GM12874 (cell line): ENCODE measurements around the gene FAM186B.

Experiments used
- TF ChIP-seq, protein P1 (sequence below): IDR thresholded peaks from 2 replicates; pipeline ENCODE4 v1.5.1; 2011; ENCODE audit warnings: low read depth, mild to moderate bottlenecking, control low read depth, low read length, moderate library complexity; ENCODE audit not compliant: insufficient read depth

The FAM186B gene

GRCh38 chr12:49557917-49558215 lies 47.6 kb downstream of the FAM186B start:
- TF ChIP-seq, protein P1, sequence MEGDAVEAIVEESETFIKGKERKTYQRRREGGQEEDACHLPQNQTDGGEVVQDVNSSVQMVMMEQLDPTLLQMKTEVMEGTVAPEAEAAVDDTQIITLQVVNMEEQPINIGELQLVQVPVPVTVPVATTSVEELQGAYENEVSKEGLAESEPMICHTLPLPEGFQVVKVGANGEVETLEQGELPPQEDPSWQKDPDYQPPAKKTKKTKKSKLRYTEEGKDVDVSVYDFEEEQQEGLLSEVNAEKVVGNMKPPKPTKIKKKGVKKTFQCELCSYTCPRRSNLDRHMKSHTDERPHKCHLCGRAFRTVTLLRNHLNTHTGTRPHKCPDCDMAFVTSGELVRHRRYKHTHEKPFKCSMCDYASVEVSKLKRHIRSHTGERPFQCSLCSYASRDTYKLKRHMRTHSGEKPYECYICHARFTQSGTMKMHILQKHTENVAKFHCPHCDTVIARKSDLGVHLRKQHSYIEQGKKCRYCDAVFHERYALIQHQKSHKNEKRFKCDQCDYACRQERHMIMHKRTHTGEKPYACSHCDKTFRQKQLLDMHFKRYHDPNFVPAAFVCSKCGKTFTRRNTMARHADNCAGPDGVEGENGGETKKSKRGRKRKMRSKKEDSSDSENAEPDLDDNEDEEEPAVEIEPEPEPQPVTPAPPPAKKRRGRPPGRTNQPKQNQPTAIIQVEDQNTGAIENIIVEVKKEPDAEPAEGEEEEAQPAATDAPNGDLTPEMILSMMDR, result 0 out of 2 replicates have a peak, but pooled peaks have one; percentile 4

- TF ChIP-seq, protein P1, result no peak
These were observed 48.1 kb downstream of the FAM186B start for GRCh38 chr12:49557187-49557916.

- TF ChIP-seq, protein P1, result no peak
These were observed 48.9 kb downstream of the FAM186B start for GRCh38 chr12:49556391-49557186.

GRCh38 chr12:49555631-49556390 lies 49.6 kb downstream of the FAM186B start:
- TF ChIP-seq, protein P1, result no peak

DNA sequence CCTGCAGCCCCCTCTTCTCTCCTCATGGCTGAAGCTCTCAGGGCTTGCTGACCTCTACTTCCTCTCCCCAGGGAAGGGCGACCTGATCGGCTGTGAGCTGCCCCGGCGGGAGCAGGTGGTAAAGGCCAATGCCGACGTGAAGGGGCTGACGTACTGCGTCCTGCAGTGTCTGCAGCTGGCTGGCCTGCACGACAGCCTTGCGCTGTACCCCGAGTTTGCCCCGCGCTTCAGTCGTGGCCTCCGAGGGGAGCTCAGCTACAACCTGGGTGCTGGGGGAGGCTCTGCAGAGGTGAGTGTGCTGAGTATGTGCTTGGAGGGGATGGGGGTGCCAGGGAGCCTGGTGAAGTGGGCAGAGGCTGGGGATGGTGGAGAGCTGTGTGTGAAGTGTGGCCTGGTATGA lies 51.2 kb downstream of the FAM186B start:
- TF ChIP-seq, protein P1, result no peak

DNA sequence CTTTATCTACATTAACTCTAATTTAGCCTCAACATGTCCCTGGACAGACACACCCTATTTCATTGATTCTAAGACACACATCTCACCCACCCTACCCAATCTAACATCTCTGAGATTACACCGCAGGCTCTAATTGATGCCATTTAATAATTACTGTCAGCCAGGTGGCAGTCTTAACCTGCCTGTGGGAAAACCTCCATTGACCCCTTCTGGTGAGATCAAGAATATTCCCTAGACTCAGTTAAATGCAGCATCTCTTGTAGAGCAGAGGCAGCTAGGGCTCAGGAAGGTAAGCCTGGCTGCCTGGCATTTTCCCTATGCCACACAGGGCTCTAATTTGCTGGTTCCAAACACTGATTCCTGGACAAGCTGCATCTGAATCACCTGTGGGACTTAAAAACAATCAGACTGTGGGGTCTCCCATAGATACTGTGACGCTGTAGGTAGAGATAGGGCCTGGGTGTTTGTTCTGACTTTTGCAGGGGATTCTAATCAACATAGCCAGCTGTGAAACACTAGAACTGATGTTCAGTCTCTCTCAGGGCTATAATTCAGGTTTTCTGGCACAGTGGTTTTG lies 51.8 kb downstream of the FAM186B start:
- TF ChIP-seq, protein P1, result peak; percentile 46

- TF ChIP-seq, protein P1, result no peak
These were observed 52.5 kb downstream of the FAM186B start for GRCh38 chr12:49552899-49553298.
